Colonic mucosa (tissue), 4 donors: ENCODE results near the gene MATR3. TPM values are rescaled to one million over a fixed set of nuclear protein-coding genes. Genes with fewer than 3 reads are reported as not detected.

Experiments used
- DNase-seq: peaks from one replicate; pipeline ENCODE4 v3.0.0-alpha.2; 2020
- H3K27ac ChIP-seq: fragments of 200-600 bp; one replicate; pipeline ENCODE4 v1.8.0; 2021
- H3K27me3 ChIP-seq: fragments of 200-600 bp; one replicate; pipeline ENCODE4 v1.8.0; 2021
- H3K36me3 ChIP-seq: fragments of 200-600 bp; one replicate; pipeline ENCODE4 v1.8.0; 2021
- H3K4me1 ChIP-seq: fragments of 200-600 bp; one replicate; pipeline ENCODE4 v1.8.0; 2021; ENCODE audit warnings: mild to moderate bottlenecking
- H3K4me3 ChIP-seq: fragments of 200-600 bp; one replicate; pipeline ENCODE4 v1.8.0; 2021
- H3K9ac ChIP-seq, 2 donors: one replicate each; pipeline ENCODE4 v1.7.0; 2013; ENCODE audit warnings: control low read depth in 2 of 2, low read depth in 2 of 2, low read length in 2 of 2
- H3K9me3 ChIP-seq: fragments of 200-600 bp; one replicate; pipeline ENCODE4 v1.8.0; 2021
- CTCF ChIP-seq: fragments of 200-600 bp; IDR thresholded peaks from one replicate; pipeline ENCODE4 v1.8.0; 2022; ENCODE audit warnings: antibody characterized with exemption, mild to moderate bottlenecking
- intact Hi-C: fragments of 100-400 bp; cut with DNase I; formaldehyde crosslinking; loops from one replicate; pipeline ENCODE4 v1.14.1; 2022
- total RNA-seq, 2 donors: library from RNA; stranded (reverse); fragmentation: NEBNext Ultra II Directional in 1 of 2; extraction: Animal tissue kit (Norgen Biotek cat#: 25700) in 1 of 2; gene quantifications; one replicate each; pipeline ENCODE4 v1.2.1, GENCODE V29; 2021
- donor health status: healthy.
- donor health status: DM: no; HTN: no; CAD: no.
- donor health status: DM: no; HTN: no; CAD: no.

The MATR3 gene
- total RNA-seq, 2 donors from 2014 or later, result 105 to 128 TPM

- Histone ChIP-seq H3K9ac (no peak overlapping the region), H3K36me3 (no peaks in the 10 kb centered on the region), H3K4me1 (peaks cover under 1% of the 10 kb centered on the region), H3K9me3 (no peaks in the 10 kb centered on the region), H3K4me3 (no peak overlapping the region), H3K27me3 (no peaks in the 10 kb centered on the region), H3K27ac (no peak overlapping the region)
- intact Hi-C loops, result no loop called here
- no peak for DNase-seq
- no peak for TF ChIP-seq CTCF
Observed at GRCh38 chr5:139378941-139379361, 85.4 kb downstream of the MATR3 start.

GRCh38 chr5:139379626-139380449 is 86.3 kb downstream of the MATR3 start:
- intact Hi-C loops, result no loop called here
- H3K27me3 ChIP-seq, result no peaks in the 10 kb centered on the region
- DNase-seq, result no peak
- no peaks in the 10 kb centered on the region for H3K36me3 ChIP-seq
- no peak overlapping the region for H3K9ac ChIP-seq
- no peak for TF ChIP-seq CTCF
- no peak overlapping the region for H3K27ac ChIP-seq
- H3K9me3 ChIP-seq, result no peaks in the 10 kb centered on the region
- H3K4me1 ChIP-seq, result peaks cover 7% of the 10 kb centered on the region
- no peak overlapping the region for H3K4me3 ChIP-seq

Other genes with a start within 250 kb of the MATR3 start
- gene SIL1, start 95.4 kb upstream of the MATR3 start, total RNA-seq, result 10 to 100 TPM; 31.6 to 64.4 TPM
- 10 to 100 TPM; 39.4 to 49.7 TPM for gene PAIP2, start 48.1 kb downstream of the MATR3 start, total RNA-seq
- 1 to 10 TPM; 5.0 to 7.0 TPM for gene SLC23A1, start 89.6 kb downstream of the MATR3 start, total RNA-seq
- 10 to 100 TPM; 10.6 to 13.2 TPM for gene MZB1, start 96.2 kb downstream of the MATR3 start, total RNA-seq
- under 1 TPM; 0.48 to 0.96 TPM for gene PROB1, start 101.4 kb downstream of the MATR3 start, total RNA-seq
- 1 to 10 TPM; 2.9 to 3.9 TPM for gene SPATA24, start 110.3 kb downstream of the MATR3 start, total RNA-seq
- gene DNAJC18, start 145.8 kb downstream of the MATR3 start, total RNA-seq, result 1 to 10 TPM; 3.6 to 5.7 TPM
- gene ECSCR, start 169.0 kb downstream of the MATR3 start, total RNA-seq, result 1 to 10 TPM; 2.2 to 7.4 TPM
- gene SMIM33, start 177.3 kb downstream of the MATR3 start, total RNA-seq, result 1 to 10 TPM; 3.4 to 5.9 TPM
- gene STING1, start 189.0 kb downstream of the MATR3 start, total RNA-seq, result 10 to 100 TPM; 49.0 to 49.2 TPM